ENCODE measurements around the gene ADAP2. TPM values are rescaled to one million over a fixed set of nuclear protein-coding genes. Genes with fewer than 3 reads are reported as not detected.
"Not testable (repeated sequence)": the region's sequence is repeated elsewhere in the genome, so short reads cannot be mapped to it uniquely, and the experiment has no call there.

The ADAP2 gene
- total RNA-seq, 1 donor from 2014 or later = 0.36 TPM

GRCh38 chr17:30926516-30926915 lies 4.8 kb downstream of the ADAP2 start:
- no peak for TF ChIP-seq CTCF (IDR thresholded peaks at IDR 0.05; ENCODE audit: unreplicated experiment)

GRCh38 chr17:30927756-30928155 lies 6.0 kb downstream of the ADAP2 start:
- H3K27ac Mint-ChIP-seq = no peak overlapping the region
- H3K4me1 Mint-ChIP-seq = peaks cover 2% of the 10 kb centered on the region
- no peaks in the 10 kb centered on the region for H3K36me3 Mint-ChIP-seq
- DNase-seq (ENCODE audit: low spot score in 2 of 2, unreplicated experiment in 2 of 2) = no peak
- H3K27me3 Mint-ChIP-seq (ENCODE audit: low read depth) = peaks cover 44% of the 10 kb centered on the region
- TF ChIP-seq CTCF (IDR thresholded peaks at IDR 0.05; ENCODE audit: unreplicated experiment) = no peak
- H3K4me3 Mint-ChIP-seq = no peak overlapping the region
- no peaks in the 10 kb centered on the region for H3K9me3 Mint-ChIP-seq

More at GRCh38 chr17:30926516-30926915, 4.8 kb downstream of the ADAP2 start:
- Mint-ChIP-seq H3K27ac (no peak overlapping the region), H3K36me3 (no peaks in the 10 kb centered on the region), H3K9me3 (no peaks in the 10 kb centered on the region), H3K4me1 (peaks cover 5% of the 10 kb centered on the region), H3K27me3 (ENCODE audit: low read depth) (peaks cover 53% of the 10 kb centered on the region), H3K4me3 (no peak overlapping the region)
- DNase-seq (ENCODE audit: low spot score in 2 of 2, unreplicated experiment in 2 of 2) = no peak

GRCh38 chr17:30928584-30928983 lies 6.8 kb downstream of the ADAP2 start:
- Mint-ChIP-seq H3K9me3 (no peaks in the 10 kb centered on the region), H3K4me3 (no peak overlapping the region)
- no peak for DNase-seq (ENCODE audit: low spot score in 2 of 2, unreplicated experiment in 2 of 2)

GRCh38 chr17:30929081-30929633 lies 7.4 kb downstream of the ADAP2 start:
- H3K27ac Mint-ChIP-seq = no peak overlapping the region

More at GRCh38 chr17:30928584-30928983, 6.8 kb downstream of the ADAP2 start:
- H3K27me3 Mint-ChIP-seq (ENCODE audit: low read depth) = peaks cover 36% of the 10 kb centered on the region
- H3K4me1 Mint-ChIP-seq = no peaks in the 10 kb centered on the region
- H3K27ac Mint-ChIP-seq = no peak overlapping the region
- TF ChIP-seq CTCF (IDR thresholded peaks at IDR 0.05; ENCODE audit: unreplicated experiment) = no peak
- H3K36me3 Mint-ChIP-seq = no peaks in the 10 kb centered on the region

GRCh38 chr17:30929861-30930260 lies 8.1 kb downstream of the ADAP2 start:
- not testable (repeated sequence) for H3K9me3 Mint-ChIP-seq; H3K36me3 Mint-ChIP-seq; DNase-seq (ENCODE audit: low spot score in 2 of 2, unreplicated experiment in 2 of 2); H3K4me3 Mint-ChIP-seq; H3K4me1 Mint-ChIP-seq; H3K27ac Mint-ChIP-seq
- H3K27me3 Mint-ChIP-seq (ENCODE audit: low read depth) = peaks cover 26% of the 10 kb centered on the region

More at GRCh38 chr17:30929081-30929633, 7.4 kb downstream of the ADAP2 start:
- H3K27me3 Mint-ChIP-seq (ENCODE audit: low read depth) = peaks cover 30% of the 10 kb centered on the region
- no peak for DNase-seq (ENCODE audit: low spot score in 2 of 2, unreplicated experiment in 2 of 2)
- no peaks in the 10 kb centered on the region for H3K36me3 Mint-ChIP-seq
- no peak overlapping the region for H3K4me3 Mint-ChIP-seq
- no peaks in the 10 kb centered on the region for H3K4me1 Mint-ChIP-seq
- TF ChIP-seq CTCF (IDR thresholded peaks at IDR 0.05; ENCODE audit: unreplicated experiment) = no peak
- H3K9me3 Mint-ChIP-seq = no peaks in the 10 kb centered on the region

GRCh38 chr17:30930495-30930894 lies 8.8 kb downstream of the ADAP2 start:
- H3K9me3 Mint-ChIP-seq = no peaks in the 10 kb centered on the region
- no peaks in the 10 kb centered on the region for H3K36me3 Mint-ChIP-seq
- no peak for DNase-seq (ENCODE audit: low spot score in 2 of 2, unreplicated experiment in 2 of 2)
- no peak for TF ChIP-seq CTCF (IDR thresholded peaks at IDR 0.05; ENCODE audit: unreplicated experiment)
- H3K27ac Mint-ChIP-seq = no peak overlapping the region
- no peak overlapping the region for H3K4me3 Mint-ChIP-seq
- H3K4me1 Mint-ChIP-seq = no peaks in the 10 kb centered on the region
- peaks cover 24% of the 10 kb centered on the region for H3K27me3 Mint-ChIP-seq (ENCODE audit: low read depth)

- not testable (repeated sequence) for H3K36me3 Mint-ChIP-seq
Observed at GRCh38 chr17:30931582-30931981, 9.8 kb downstream of the ADAP2 start.

More at GRCh38 chr17:30931582-30931981, 9.8 kb downstream of the ADAP2 start:
- H3K27me3 Mint-ChIP-seq (ENCODE audit: low read depth) = peaks cover 14% of the 10 kb centered on the region
- not testable (repeated sequence) for DNase-seq (ENCODE audit: low spot score in 2 of 2, unreplicated experiment in 2 of 2); H3K4me3 Mint-ChIP-seq; H3K9me3 Mint-ChIP-seq; H3K4me1 Mint-ChIP-seq; H3K27ac Mint-ChIP-seq

Data from mesothelial cell of epicardium (in vitro differentiated cells).